BE2C (cell line): ENCODE data around the gene NECTIN1.
"Not testable (repeated sequence)": the region's sequence is repeated elsewhere in the genome, so short reads cannot be mapped to it uniquely, and the experiment has no call there.

Experiments used
- DNase-seq: peaks from one replicate; pipeline ENCODE4 v3.0.0-alpha.2; 2020
- H3K27me3 ChIP-seq: fragments of 250-450 bp; sonication (Bioruptor Pico); 2 replicates; pipeline ENCODE4 v1.5.1; 2020; ENCODE audit warnings: mild to moderate bottlenecking
- H3K36me3 ChIP-seq: fragments of 250-450 bp; sonication (Bioruptor Pico); 2 replicates; pipeline ENCODE4 v1.5.1; 2020; ENCODE audit warnings: mild to moderate bottlenecking
- H3K4me1 ChIP-seq: fragments of 250-450 bp; sonication (Bioruptor Pico); 2 replicates; pipeline ENCODE4 v1.5.1; 2020
- H3K4me3 ChIP-seq: 2 replicates; pipeline ENCODE4 v1.5.1; 2011; ENCODE audit warnings: low read depth, low read length
- H3K9me3 ChIP-seq: fragments of 250-450 bp; sonication (Bioruptor Pico); 2 replicates; pipeline ENCODE4 v1.5.1; 2020
- TF ChIP-seq, protein P1 (sequence below): IDR thresholded peaks from 2 replicates; pipeline ENCODE4 v1.5.1; 2012; ENCODE audit warnings: mild to moderate bottlenecking, low read depth, low read length

Gene NECTIN1

DNA sequence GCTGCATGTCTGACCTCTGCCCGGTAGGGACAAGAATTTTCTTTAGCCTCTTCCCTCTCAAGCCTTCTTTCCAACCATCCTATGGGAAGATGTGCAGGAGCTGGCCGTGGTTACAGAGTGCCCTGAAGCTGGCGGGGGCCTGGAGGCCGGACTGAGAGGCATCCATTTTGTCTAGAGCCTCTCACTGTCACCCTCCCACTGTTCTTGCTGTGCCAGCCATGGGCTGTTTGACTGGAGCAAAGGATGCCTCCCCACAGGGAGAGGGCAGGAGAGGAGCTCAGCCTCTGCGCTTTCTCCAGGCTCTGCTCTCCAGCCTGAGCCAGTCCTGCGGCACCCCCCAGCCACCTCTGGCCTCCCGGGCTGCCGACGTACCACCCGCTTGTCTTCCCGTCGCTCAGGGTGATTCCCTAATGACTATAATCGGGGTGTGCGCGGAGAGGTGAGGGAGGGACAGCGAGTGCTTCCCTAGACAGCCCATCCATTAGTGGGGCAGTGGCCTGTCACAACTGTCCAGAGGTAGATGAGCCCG is 123.8 kb downstream of the NECTIN1 start:
- Histone ChIP-seq H3K36me3 (no peaks in the 10 kb centered on the region), H3K27me3 (no peaks in the 10 kb centered on the region), H3K4me3 (no peak overlapping the region), H3K9me3 (no peaks in the 10 kb centered on the region; the same call in 1 of the 2 replicates), H3K4me1 (no peaks in the 10 kb centered on the region)
- TF ChIP-seq, protein P1, sequence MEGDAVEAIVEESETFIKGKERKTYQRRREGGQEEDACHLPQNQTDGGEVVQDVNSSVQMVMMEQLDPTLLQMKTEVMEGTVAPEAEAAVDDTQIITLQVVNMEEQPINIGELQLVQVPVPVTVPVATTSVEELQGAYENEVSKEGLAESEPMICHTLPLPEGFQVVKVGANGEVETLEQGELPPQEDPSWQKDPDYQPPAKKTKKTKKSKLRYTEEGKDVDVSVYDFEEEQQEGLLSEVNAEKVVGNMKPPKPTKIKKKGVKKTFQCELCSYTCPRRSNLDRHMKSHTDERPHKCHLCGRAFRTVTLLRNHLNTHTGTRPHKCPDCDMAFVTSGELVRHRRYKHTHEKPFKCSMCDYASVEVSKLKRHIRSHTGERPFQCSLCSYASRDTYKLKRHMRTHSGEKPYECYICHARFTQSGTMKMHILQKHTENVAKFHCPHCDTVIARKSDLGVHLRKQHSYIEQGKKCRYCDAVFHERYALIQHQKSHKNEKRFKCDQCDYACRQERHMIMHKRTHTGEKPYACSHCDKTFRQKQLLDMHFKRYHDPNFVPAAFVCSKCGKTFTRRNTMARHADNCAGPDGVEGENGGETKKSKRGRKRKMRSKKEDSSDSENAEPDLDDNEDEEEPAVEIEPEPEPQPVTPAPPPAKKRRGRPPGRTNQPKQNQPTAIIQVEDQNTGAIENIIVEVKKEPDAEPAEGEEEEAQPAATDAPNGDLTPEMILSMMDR, result no peak
- DNase-seq, result no peak

DNA sequence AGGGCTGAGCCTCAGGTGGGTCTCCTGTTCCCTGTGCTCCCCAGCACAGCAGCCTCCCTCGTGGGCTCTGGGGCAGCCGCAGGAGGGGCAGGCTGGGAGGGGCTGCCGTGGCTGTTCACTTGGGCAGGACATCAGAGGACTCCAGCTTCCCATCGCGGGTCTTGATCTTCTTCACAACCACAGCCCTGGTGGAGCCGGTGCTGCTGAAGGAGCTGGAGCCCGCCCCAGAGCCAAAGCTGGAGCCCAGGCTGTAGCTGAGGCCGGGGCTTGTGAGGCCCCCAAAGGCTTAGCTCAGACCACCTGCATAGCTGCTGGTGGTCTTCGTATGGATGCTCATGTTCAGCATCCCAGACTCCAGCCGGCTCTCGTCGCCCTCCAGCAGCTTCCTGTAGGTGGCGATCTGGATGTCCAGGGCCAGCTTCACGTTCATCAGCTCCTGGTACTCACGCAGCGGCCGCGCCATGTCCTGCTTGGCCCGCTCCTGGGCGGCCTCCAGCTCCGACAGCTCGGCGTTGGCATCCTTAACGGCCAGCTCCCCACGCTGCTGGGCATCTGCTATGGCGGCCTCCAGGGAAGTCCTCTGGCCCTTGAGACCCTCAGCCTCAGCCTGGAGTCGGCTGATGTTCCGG is 126.1 kb downstream of the NECTIN1 start:
- TF ChIP-seq, protein P1, result no peak

DNA sequence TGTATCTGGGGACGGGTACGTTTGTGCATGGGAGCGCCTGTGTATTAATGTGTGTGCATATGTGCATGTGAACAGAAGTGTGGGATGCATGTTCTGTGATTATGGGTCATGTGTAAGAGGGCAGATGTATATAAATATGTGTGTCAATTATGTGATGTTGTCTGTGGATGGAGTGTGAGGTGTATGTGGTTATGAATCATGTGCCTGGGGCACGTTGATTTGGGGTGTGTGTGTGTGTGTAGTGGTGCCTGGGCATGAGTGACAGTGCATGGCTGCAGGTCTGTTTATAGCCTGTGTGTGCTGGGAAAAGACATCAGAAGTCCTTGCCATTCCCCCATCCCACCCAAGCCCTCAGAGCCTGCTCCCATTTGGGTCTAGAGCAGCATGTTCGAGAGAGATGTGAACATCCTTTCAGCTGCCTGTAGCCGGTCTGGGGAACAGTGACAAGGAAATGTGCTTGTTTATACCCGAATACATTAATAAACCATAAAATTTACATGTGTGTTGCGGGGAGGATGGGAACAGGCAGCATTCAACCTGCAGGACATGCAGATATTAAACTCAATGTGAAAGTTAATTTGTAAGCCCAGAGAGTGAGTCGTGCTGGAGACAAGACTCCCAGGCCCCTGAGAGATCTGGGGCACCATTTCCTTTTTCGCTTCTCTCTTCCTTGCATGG is 129.0 kb downstream of the NECTIN1 start:
- H3K36me3 ChIP-seq, result no peaks in the 10 kb centered on the region
- H3K27me3 ChIP-seq, result no peaks in the 10 kb centered on the region
- H3K4me1 ChIP-seq, result no peaks in the 10 kb centered on the region
- no peaks in the 10 kb centered on the region for H3K9me3 ChIP-seq
- no peak overlapping the region for H3K4me3 ChIP-seq
- TF ChIP-seq, protein P1, result no peak
- no peak for DNase-seq

More for the DNA sequence above, 126.1 kb downstream of the NECTIN1 start:
- Histone ChIP-seq H3K9me3 (no peaks in the 10 kb centered on the region), H3K36me3 (no peaks in the 10 kb centered on the region), H3K4me1 (no peaks in the 10 kb centered on the region), H3K27me3 (no peaks in the 10 kb centered on the region), H3K4me3 (no peak overlapping the region)
- no peak for DNase-seq

DNA sequence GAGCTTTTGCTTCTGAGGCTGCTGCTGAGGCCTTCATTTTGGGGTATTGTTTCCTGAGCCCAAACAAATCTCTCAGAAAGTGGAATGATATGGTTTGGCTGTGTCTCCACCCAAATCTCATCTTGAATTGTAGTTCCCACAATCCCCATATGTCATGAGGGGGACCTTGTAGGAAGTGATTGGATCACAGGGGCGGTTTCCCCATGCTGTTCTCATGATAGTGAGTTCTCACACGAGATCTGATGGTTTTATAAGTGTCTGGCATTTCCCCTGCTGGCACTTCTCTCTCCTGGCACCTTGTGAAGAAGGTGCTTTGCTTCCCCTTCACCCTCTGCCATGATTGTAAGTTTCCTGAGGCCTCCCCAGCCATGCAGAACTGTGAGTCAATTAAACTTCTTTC is 133.1 kb downstream of the NECTIN1 start:
- not testable (repeated sequence) for DNase-seq, H3K36me3 ChIP-seq, H3K27me3 ChIP-seq, H3K4me3 ChIP-seq, H3K4me1 ChIP-seq, H3K9me3 ChIP-seq

DNA sequence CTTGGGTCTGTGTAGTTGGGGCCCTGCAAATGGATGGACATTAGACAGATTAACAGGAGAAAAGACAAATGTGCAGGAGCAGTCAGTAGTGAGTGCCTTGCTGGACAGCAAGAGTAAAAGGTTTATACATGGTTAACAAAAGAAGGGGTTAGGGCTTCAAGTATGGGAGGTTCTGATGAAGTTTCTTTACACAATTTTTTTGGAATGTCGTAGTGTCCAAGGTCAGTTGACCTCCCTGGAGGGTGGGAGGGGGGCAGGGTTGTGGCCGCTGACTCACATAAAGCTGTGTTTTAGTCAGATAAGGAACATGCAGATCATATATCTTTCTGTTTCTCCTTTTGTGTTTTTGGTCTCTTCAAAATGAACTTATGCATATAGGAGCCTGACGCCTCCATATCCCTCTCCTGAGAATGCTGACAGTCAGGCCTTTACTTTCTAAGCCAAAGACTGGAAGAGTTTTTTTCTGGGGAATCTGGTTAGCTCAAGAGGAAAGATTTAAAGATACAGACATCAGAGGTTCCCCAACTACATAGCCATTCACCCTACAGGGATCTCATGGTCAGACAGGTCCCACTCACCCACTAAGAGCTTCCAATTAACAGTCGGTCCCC is 134.3 kb downstream of the NECTIN1 start:
- Histone ChIP-seq H3K27me3 (no peaks in the 10 kb centered on the region), H3K36me3 (no peaks in the 10 kb centered on the region), H3K4me3 (no peak overlapping the region), H3K4me1 (peaks cover 6% of the 10 kb centered on the region; the same call in 1 of the 2 replicates), H3K9me3 (no peaks in the 10 kb centered on the region)
- no peak for DNase-seq
- TF ChIP-seq, protein P1, result no peak

DNA sequence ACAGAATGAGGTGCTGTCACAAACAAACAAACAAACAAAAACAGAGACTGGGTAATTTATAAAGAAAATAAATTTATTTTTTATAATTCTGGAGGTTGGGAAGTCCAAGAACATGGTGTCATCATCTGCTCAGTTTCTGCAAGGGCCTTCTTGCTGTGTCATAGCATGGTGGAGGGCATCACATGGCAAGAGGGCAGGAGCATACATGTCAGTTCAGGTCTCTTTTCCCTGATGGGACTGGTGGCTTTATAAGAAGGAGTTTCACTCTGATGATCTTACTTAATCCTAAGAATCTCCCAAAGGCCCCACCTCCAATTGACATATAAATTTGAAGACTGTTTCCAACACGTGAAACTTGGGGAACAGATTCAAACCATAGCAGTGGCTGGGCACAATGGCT is 135.7 kb downstream of the NECTIN1 start:
- H3K9me3 ChIP-seq, result no peaks in the 10 kb centered on the region
- TF ChIP-seq, protein P1, result no peak
- H3K36me3 ChIP-seq, result no peaks in the 10 kb centered on the region
- H3K4me3 ChIP-seq, result no peak overlapping the region
- no peak for DNase-seq
- H3K27me3 ChIP-seq, result no peaks in the 10 kb centered on the region
- H3K4me1 ChIP-seq, result peaks cover 6% of the 10 kb centered on the region; the same call in 1 of the 2 replicates
